Suprapubic skin (tissue), 3 donors: Measurements from ENCODE around the gene OTULINL.

ENCODE experiments used
- EP300 ChIP-seq: sonication (generic); formaldehyde crosslinking; IDR thresholded peaks from one replicate; pipeline ENCODE4 v1.6.1; 2017; ENCODE audit warnings: antibody characterized with exemption
- POLR2A ChIP-seq, 2 donors: fragments of 450-650 bp; IDR thresholded peaks; one replicate each; pipeline ENCODE4 v1.6.1; 2017; ENCODE audit warnings: antibody characterized with exemption in 2 of 2, mild to moderate bottlenecking in 2 of 2, moderate library complexity in 2 of 2
- TF ChIP-seq, protein P1 (sequence below), 2 donors: fragments of 200-600 bp in 1 of 2; fragments of 450-650 bp in 1 of 2; sonication (generic) in 1 of 2; IDR thresholded peaks; one replicate each; pipeline ENCODE4 v1.5.1; 2016 to 2019; ENCODE audit warnings: antibody characterized with exemption in 2 of 2, mild to moderate bottlenecking in 1 of 2, moderate library complexity in 1 of 2

DNA sequence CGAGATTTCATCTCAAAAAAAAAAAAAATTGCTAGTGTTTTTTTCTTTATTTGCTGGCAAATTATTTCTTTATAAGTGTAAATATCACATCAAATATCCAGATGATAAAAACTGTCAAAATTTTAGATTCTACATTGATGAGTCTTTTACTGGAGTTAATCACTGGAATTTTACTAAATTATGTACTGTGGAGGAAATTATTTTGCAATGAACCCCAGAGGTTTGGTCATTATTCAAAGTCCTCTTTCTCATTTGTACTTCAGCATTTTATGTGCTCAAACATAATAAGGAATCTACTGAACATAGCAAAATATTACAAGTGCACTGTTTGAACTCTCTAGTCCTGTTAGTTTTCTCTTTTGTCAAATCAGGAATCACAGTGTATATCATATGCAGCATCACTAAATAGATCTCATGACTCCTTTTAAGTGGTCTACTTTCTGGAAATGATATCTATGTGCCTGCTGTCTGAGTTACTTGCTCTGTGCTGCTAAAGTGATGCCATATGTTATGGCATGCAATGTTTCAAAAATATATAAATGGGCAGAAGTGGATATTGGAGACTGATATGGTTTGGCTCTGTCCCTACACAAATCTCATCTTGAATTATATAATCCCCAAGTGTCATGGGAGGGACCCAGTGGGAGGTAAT is 18.0 kb downstream of the OTULINL start:
- no peak for TF ChIP-seq EP300
- TF ChIP-seq, protein P1, sequence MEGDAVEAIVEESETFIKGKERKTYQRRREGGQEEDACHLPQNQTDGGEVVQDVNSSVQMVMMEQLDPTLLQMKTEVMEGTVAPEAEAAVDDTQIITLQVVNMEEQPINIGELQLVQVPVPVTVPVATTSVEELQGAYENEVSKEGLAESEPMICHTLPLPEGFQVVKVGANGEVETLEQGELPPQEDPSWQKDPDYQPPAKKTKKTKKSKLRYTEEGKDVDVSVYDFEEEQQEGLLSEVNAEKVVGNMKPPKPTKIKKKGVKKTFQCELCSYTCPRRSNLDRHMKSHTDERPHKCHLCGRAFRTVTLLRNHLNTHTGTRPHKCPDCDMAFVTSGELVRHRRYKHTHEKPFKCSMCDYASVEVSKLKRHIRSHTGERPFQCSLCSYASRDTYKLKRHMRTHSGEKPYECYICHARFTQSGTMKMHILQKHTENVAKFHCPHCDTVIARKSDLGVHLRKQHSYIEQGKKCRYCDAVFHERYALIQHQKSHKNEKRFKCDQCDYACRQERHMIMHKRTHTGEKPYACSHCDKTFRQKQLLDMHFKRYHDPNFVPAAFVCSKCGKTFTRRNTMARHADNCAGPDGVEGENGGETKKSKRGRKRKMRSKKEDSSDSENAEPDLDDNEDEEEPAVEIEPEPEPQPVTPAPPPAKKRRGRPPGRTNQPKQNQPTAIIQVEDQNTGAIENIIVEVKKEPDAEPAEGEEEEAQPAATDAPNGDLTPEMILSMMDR (IDR thresholded peaks at IDR 0.05) = no peak
- TF ChIP-seq POLR2A (IDR thresholded peaks at IDR 0.05) = no peak
